ENCODE results near the gene WRAP73.

- TF ChIP-seq EP300 (IDR thresholded peaks at IDR 0.05; ENCODE audit: low read length), result no peak
- TF ChIP-seq, protein P1, sequence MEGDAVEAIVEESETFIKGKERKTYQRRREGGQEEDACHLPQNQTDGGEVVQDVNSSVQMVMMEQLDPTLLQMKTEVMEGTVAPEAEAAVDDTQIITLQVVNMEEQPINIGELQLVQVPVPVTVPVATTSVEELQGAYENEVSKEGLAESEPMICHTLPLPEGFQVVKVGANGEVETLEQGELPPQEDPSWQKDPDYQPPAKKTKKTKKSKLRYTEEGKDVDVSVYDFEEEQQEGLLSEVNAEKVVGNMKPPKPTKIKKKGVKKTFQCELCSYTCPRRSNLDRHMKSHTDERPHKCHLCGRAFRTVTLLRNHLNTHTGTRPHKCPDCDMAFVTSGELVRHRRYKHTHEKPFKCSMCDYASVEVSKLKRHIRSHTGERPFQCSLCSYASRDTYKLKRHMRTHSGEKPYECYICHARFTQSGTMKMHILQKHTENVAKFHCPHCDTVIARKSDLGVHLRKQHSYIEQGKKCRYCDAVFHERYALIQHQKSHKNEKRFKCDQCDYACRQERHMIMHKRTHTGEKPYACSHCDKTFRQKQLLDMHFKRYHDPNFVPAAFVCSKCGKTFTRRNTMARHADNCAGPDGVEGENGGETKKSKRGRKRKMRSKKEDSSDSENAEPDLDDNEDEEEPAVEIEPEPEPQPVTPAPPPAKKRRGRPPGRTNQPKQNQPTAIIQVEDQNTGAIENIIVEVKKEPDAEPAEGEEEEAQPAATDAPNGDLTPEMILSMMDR (IDR thresholded peaks at IDR 0.05 in 2 of 3, conservative IDR thresholded peaks at IDR 0.05 in 1 of 3; ENCODE audit: insufficient read depth in 2 of 3, low read depth in 1 of 3, low read length in 3 of 3), result no peak
Measured at GRCh38 chr1:3631320-3632260, 18.3 kb downstream of the WRAP73 start.
